HUDEP-2 (cell line): ENCODE measurements around the gene AGMAT.
A peak's percentile ranks its signal among the peaks of the same experiment; 100 is the strongest.
"Not testable (repeated sequence)": the region's sequence is repeated elsewhere in the genome, so short reads cannot be mapped to it uniquely, and the experiment has no call there.

Experiments used
- DNase-seq, 76 experiments: peaks; one replicate each; lab custom pipeline; 2025; ENCODE audit not compliant: unreplicated experiment in 76 of 76; lab: John Stamatoyannopoulos, UW

AGMAT gene

DNA sequence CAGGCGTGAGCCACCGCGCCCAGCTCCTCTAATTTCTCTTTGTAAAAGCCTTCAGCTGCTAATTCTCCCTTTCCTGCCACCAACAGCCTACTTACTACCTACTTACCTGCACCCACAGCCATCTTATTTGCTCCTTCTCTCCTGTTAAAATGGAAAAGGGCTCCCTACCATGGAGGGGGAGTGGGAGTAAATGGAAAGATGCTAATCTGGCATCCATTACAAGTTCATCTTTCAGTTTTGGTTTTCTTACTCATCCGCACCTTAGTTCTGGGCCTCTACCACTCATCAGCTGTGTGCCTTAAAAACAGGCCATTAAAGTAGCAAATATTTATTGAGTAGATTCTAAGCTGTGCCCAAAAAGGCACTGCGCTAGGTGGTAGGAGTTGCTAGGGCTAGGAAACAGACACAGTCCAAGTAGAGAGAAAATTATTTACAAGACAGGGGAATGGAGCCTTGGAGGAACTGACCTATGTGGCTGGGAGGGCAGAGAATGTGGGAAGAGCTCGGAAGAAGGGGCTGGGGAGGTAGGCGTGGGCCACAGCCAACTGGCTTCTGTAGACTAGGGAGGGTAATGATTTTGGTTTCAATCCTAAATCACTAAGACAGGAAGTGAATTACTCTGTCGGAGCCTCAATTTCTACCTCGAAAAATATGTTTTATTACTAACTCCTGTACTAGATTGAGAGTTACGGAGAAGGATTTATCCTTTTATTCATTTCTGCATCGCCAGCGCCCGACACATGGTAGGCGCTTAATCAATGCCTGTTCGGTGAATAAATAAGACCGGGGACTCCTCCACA is 31.7 kb upstream of the AGMAT start:
- DNase-seq = no peak

GRCh38 chr1:15610167-15610566 is 25.3 kb upstream of the AGMAT start:
- DNase-seq = no peak

GRCh38 chr1:15609631-15610030 is 24.8 kb upstream of the AGMAT start:
- DNase-seq = no peak

GRCh38 chr1:15605398-15606383 is 20.8 kb upstream of the AGMAT start:
- no peak for DNase-seq

DNA sequence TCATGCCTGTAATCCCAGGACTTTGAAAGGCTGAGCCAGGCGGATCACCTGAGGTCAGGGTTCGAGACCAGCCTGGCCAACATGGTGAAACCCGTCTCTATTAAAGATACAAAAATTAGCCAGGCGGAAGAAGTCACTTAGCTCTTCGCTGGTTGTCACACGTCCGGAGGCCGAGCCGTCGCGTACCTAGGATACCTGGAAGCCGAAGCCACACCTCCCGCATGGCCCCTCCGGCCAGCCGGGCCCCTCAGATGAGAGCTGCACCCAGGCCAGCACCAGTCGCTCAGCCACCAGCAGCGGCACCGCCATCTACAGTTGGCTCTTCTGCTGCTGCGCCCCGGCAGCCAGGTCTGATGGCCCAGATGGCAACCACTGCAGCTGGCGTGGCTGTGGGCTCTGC is 19.5 kb upstream of the AGMAT start:
- DNase-seq = not testable (repeated sequence)

GRCh38 chr1:15603966-15604282 is 19.1 kb upstream of the AGMAT start:
- DNase-seq = not testable (repeated sequence)

DNA sequence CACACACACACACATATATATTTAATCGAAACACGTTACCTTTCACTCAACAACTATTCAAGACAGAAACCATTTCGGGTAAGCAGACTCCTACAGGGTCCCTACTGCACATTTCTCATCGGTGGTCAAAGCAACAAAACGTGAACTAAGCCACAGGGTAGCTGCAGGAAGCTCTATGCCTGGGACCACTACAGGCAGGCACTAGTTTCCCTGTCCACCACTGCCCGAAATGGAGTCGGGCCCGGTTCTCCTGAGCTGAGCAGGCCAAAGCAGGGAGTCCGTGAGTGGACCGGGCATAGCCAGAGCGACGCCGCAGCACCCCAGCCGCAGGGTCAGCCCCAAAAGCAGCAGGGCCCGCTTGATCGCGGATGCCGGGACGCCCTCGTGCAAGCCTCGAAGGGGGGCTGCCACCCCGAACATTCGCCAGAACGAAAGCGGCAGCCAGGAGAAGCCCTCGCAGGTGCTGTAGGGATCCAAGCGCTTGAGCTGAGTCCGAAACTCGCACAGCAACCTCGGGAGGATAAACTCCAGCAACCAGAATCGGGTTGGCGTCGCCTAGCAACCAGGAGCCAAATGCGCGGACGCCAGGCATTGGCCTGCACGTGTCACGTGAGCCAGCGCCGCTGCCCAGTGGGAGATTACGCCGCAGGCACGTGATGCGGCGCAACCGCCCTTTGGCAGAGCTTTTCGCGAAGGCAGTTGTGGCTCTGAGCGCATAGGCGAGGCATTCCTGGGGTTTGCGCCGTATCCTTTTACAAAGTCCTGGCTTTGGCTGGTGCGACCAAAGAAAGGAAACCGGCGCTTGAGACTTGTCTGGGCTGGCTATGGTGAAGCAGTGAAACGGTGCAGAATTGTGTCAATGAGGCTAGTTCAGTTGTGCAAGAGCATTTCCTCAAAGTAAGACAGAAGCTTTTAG is 18.5 kb upstream of the AGMAT start:
- peak; percentile 19 to 95 (median 90) for DNase-seq

DNA sequence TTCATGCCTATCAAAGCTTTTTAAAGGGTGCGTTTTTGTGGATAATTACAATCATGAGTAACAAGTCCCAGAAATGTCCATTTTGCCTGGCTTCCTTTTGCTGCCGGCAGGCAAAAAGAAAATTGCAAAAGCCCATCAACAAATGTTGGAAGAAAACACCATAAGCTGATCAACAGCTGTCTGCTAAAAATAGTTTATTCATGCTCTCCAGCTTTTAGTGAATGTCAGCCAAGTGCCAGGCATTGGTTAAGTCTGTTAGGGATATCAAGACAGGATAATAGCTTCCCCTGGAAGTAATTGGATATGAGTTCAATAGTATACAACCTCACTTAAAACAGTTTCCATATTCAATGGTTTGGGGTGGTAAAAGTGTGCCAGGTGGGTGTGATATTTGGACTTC is 13.6 kb upstream of the AGMAT start:
- no peak for DNase-seq

- no peak for DNase-seq
Measured at GRCh38 chr1:15595809-15596617, 11.2 kb upstream of the AGMAT start.

- DNase-seq = no peak
Measured at GRCh38 chr1:15592285-15592684, 7.4 kb upstream of the AGMAT start.

DNA sequence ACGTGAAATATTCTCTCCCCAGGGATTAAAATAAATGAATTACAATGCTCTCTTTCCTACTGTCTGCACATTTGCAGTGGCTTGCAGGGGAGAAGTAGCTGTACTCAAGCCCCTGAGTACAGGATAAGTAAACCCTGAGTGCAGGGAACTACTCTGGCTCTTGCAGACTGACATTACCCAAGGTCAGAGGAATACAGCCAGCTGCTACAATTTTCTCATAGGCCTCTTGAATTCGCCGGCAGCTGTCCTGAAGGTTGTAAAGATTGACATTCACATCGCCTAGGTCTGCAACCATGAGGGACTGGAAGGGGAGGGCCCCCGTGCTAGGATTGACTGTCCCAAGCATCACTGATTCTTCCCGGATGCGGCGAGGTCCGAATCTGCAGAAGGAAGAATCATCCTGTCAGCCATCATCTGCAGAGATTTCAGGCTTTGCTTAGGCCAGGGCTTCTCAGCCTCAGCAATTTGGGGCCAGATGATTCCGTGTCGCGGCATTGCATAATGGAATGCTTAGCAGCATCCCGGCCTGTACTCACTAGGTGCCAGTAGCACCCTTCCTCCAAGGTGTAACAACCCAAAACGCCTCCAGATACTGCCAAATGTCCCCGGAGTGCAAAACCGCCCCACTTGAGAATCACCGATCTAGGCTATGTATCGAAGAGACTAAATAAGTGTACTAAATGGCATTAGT is 1.7 kb downstream of the AGMAT start:
- no peak for DNase-seq

GRCh38 chr1:15579683-15580047 is 5.2 kb downstream of the AGMAT start:
- no peak for DNase-seq

GRCh38 chr1:15578921-15579682 is 5.7 kb downstream of the AGMAT start:
- DNase-seq = no peak

DNA sequence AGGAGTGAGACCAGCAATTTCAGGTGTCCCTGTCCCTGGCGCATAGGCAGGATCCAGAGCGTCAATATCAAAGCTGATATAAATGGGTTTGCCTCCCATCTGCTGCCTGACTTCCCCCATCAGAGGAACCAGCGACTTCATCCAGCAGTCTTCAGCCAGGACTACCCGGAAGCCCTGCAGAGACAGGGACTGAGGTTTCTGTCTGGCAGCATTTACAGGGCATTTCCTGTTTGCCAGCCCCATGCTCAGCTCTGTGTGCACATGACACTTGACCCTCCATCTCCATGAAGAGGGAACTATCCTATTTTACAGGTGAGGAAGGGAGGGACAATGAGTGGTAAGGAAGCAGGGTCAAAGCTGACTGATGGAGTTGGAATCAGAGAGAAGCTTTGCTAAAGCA is 7.2 kb downstream of the AGMAT start:
- no peak for DNase-seq

- no peak for DNase-seq
Measured at GRCh38 chr1:15575549-15576150, 9.2 kb downstream of the AGMAT start.

GRCh38 chr1:15574741-15575140 is 10.1 kb downstream of the AGMAT start:
- no peak for DNase-seq

GRCh38 chr1:15573477-15573876 is 11.4 kb downstream of the AGMAT start:
- no peak for DNase-seq

DNA sequence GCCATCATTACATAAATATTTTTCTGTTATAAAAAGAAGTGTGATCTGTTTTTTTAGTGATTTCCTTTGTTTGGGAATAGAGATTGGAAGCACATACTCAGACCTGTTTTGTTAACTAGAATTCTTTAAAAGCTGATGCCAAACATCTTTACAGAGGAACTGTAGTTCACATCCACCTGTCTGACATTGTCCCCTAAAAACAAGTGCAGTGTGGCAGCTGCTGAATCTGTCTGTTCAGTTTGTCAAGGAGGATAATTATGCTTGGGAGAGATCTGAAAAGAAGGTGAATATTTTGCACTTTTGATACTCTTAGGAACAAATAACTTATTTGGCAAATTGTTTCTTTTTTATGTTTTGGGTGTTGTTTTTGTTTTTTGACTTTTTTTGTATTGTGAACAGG is 13.6 kb downstream of the AGMAT start:
- no peak for DNase-seq
